A673 (cell line): Measurements from ENCODE around the gene SOCS7. TPM values are rescaled to one million over a fixed set of nuclear protein-coding genes. Genes with fewer than 3 reads are reported as not detected.

ENCODE experiments used
- BruUV-seq: library from RNA; stranded (reverse); fragments of 400-500 nt; replicated peaks from 2 replicates; lab custom pipeline; 2021; lab: Mats Ljungman, UMichigan
- CTCF ChIA-PET: fragments of 300-600 bp; sonication (Branson Sonifier 250); formaldehyde crosslinking; loops from one replicate; lab custom pipeline; 2022; ENCODE audit warnings: antibody characterized with exemption; lab: Charles Lee
- POLR2A ChIA-PET: fragments of 300-600 bp; sonication (Branson Sonifier 250); formaldehyde crosslinking; loops from one replicate; lab custom pipeline; 2022; ENCODE audit warnings: antibody characterized with exemption; ENCODE audit not compliant: low non-redundant PET; lab: Charles Lee
- DNase-seq: peaks from one replicate; pipeline ENCODE4 v3.0.0-alpha.2; 2015; ENCODE audit warnings: low spot score
- H3K27ac ChIP-seq: fragments of 200-600 bp; sonication (generic); 2 replicates; pipeline ENCODE4 v1.5.1; 2016; ENCODE audit warnings: mixed run types, low read depth, mild to moderate bottlenecking, mixed read lengths, antibody characterized with exemption, low read length; ENCODE audit not compliant: poor library complexity, severe bottlenecking
- H3K27me3 ChIP-seq: fragments of 200-600 bp; sonication (generic); replicated peaks from 2 replicates; pipeline ENCODE4 v1.6.1; 2017; ENCODE audit warnings: mixed run types, low read depth, mild to moderate bottlenecking, mixed read lengths, antibody characterized with exemption, low read length; ENCODE audit not compliant: insufficient read depth, poor library complexity
- H3K36me3 ChIP-seq: fragments of 200-600 bp; sonication (generic); 2 replicates; pipeline ENCODE4 v1.6.1; 2016; ENCODE audit warnings: mixed run types, mild to moderate bottlenecking, mixed read lengths, antibody characterized with exemption, low read length; ENCODE audit not compliant: insufficient read depth, poor library complexity, severe bottlenecking
- H3K4me1 ChIP-seq: fragments of 200-600 bp; sonication (generic); 2 replicates; pipeline ENCODE4 v1.6.1; 2017; ENCODE audit warnings: mixed run types, mild to moderate bottlenecking, mixed read lengths, antibody characterized with exemption, low read length; ENCODE audit not compliant: insufficient read depth, poor library complexity, severe bottlenecking
- H3K4me3 ChIP-seq: fragments of 200-600 bp; sonication (generic); 2 replicates; pipeline ENCODE4 v1.5.1; 2016; ENCODE audit warnings: low read depth, mixed run types, mild to moderate bottlenecking, mixed read lengths, low read length; ENCODE audit not compliant: poor library complexity, severe bottlenecking
- H3K9me3 ChIP-seq: fragments of 200-600 bp; sonication (generic); 2 replicates; pipeline ENCODE4 v1.6.1; 2016; ENCODE audit warnings: mixed run types, low read depth, mild to moderate bottlenecking, mixed read lengths, antibody characterized with exemption, low read length; ENCODE audit not compliant: poor library complexity, severe bottlenecking
- CTCF ChIP-seq: fragments of 300-800, 200-600 bp; sonication (generic); conservative IDR thresholded peaks from 2 replicates; pipeline ENCODE4 v1.5.1; 2017; ENCODE audit warnings: low read depth, mild to moderate bottlenecking, antibody characterized with exemption, low read length, moderate library complexity, mixed read lengths
- EZH2 ChIP-seq: fragments of 200-600 bp; sonication (generic); IDR thresholded peaks from 2 replicates; pipeline ENCODE4 v1.6.1; 2017; ENCODE audit warnings: borderline replicate concordance, low read depth, mild to moderate bottlenecking, mixed read lengths, antibody characterized with exemption, low read length; ENCODE audit not compliant: poor library complexity, severe bottlenecking
- intact Hi-C: fragments of 100-400 bp; cut with micrococcal nuclease; formaldehyde crosslinking; loops from one replicate; pipeline ENCODE4 v1.10.0; 2022; ENCODE audit not compliant: unreplicated experiment
- total RNA-seq: library from RNA; stranded (reverse); gene quantifications from 2 replicates; pipeline ENCODE4 v1.2.3, GENCODE V29; 2021

Gene SOCS7
- total RNA-seq, 1 experiment from 2014 or later, result 15.2 TPM

GRCh38 chr17:38425744-38426143, 74.1 kb downstream of the SOCS7 start:
- intact Hi-C loops, result no loop called here
- no peak overlapping the region for H3K27ac ChIP-seq
- no peaks in the 10 kb centered on the region for H3K9me3 ChIP-seq
- H3K36me3 ChIP-seq, result no peaks in the 10 kb centered on the region
- no peak overlapping the region for H3K4me3 ChIP-seq
- no peaks in the 10 kb centered on the region for H3K4me1 ChIP-seq
- ChIA-PET POLR2A (no interaction called here), CTCF (no interaction called here)
- TF ChIP-seq EZH2 (no peak), CTCF (no peak)
- no TSS peak for BruUV-seq
- no peaks in the 10 kb centered on the region for H3K27me3 ChIP-seq
- no peak for DNase-seq

- ChIA-PET POLR2A (interaction anchor here (0.7 kb wide), 1 partner anchor 243 kb away, joined by 3 read pairs; no protein-coding TSS in a partner anchor), CTCF (no interaction called here)
- TF ChIP-seq CTCF (no peak), EZH2 (no peak)
- no peak for DNase-seq
- no TSS peak for BruUV-seq
- intact Hi-C loops, result no loop called here
- no peak overlapping the region for H3K4me3 ChIP-seq
- no peaks in the 10 kb centered on the region for H3K9me3 ChIP-seq
- no peaks in the 10 kb centered on the region for H3K27me3 ChIP-seq
- no peak overlapping the region for H3K27ac ChIP-seq
- no peaks in the 10 kb centered on the region for H3K36me3 ChIP-seq
- H3K4me1 ChIP-seq, result no peaks in the 10 kb centered on the region
These were observed 74.8 kb downstream of the SOCS7 start for GRCh38 chr17:38426441-38426840.

GRCh38 chr17:38427160-38427949, 75.7 kb downstream of the SOCS7 start:
- no peak for DNase-seq
- no peak overlapping the region for H3K27ac ChIP-seq
- BruUV-seq, result no TSS peak
- H3K4me1 ChIP-seq, result no peaks in the 10 kb centered on the region
- H3K27me3 ChIP-seq, result no peaks in the 10 kb centered on the region
- intact Hi-C loops, result no loop called here
- POLR2A ChIA-PET, result interaction anchor here (0.7 kb wide), 1 partner anchor 242 kb away, joined by 3 read pairs; no protein-coding TSS in a partner anchor
- TF ChIP-seq EZH2 (no peak), CTCF (no peak)
- peak overlapping the region; percentile 54 for H3K4me3 ChIP-seq
- H3K36me3 ChIP-seq, result no peaks in the 10 kb centered on the region
- CTCF ChIA-PET, result no interaction called here
- no peaks in the 10 kb centered on the region for H3K9me3 ChIP-seq
